HG03108 (cell line): ENCODE data around the gene DAGLB.
"Not testable (repeated sequence)": the region's sequence is repeated elsewhere in the genome, so short reads cannot be mapped to it uniquely, and the experiment has no call there.

ENCODE experiments used
- ATAC-seq: cut with Tn5 transposase; IDR thresholded peaks from one replicate; pipeline ENCODE4 v1.9.1; 2021; ENCODE audit warnings: moderate library complexity; ENCODE audit not compliant: unreplicated experiment

The DAGLB gene

DNA sequence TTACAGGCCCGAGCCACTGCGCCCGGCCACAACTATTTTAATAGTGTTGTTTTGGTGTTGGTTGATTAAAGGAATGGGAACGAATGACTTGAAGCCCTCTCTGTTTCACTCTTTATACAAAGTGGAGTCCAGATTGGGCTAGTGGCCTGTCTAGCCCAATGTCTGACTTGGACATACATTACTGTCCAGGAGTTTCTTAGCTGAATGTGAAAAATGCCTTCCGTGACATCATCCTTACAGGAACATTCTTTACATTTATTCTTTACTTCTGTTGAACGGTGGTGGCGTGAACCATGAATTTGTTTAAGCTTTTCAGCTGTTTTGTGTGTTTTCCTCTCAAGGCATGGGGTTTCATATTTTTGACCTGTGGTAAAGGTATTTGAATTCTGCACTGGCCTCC, 67.9 kb downstream of the DAGLB start:
- ATAC-seq: no peak

DNA sequence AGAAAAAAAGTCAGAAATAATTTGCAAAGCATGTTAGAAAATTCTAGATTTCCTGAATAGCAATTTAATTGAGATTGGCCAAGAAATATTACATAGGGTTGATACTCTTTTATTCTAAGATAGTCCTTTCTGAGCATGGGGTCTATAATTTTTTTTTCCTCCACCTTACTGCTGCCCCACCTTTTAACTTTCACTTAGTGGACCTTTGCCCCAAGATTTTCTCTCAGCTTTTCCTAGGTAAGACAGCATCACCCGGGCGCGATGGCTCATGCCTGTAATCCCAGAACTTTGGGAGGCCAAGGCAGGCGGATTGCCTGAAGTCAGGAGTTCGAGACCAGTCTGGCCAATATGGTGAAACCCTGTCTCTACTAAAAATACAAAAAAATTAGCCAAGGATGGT, 69.2 kb downstream of the DAGLB start:
- not testable (repeated sequence) for ATAC-seq

DNA sequence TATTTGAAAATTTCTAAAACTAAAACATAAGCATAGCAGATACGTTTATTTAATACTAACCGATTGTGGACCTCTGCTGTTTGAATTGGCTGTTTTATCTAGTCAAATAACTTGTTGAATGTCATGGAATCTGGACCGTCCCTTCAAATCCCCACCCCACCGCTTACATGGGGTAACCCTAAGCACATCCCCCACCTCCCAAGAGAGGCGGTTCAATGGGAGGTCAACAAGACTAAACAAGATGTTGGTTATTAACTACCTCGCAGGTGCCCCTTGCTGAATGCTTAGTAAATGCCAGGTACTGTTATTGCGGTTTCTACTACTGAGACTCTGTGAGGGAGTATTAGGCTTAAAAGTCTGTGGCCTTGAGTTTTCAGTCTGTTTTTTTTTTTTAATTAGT, 70.9 kb downstream of the DAGLB start:
- ATAC-seq: no peak

DNA sequence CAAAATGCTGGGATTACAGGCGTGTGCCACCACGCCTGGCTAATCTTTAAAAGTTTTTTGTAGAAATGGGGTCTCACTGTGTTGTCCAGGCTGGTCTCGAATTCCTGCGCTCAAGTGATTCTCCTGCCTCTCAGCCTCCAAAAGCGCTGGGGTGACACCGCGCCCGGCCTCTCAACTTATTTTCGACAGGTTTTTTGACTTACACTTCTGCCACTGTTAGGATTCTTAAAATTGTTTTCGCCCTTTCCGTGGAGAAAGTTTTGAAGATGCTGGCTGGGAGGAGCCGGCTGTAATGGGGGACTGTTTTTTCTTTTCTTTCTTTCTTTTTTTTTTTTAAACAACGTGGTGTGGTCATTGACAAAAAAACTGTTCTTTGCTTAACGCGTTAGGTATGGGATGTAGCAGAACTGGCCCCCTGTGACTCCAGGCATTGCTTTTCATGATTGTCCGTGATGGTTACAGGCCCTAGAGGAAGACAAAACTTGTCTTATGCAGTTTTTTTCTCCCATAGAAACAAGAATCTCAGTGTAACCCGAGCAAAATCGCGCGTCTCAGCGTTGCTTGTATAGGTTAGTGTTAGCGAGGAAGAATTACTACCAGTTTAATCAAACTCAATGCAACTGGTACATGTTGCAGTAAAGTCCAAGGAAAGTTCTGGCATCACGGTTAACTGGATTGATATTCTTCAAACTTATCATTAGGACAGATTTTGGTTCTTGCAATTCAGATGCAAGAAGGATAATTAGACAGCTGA, 72.2 kb downstream of the DAGLB start:
- no peak for ATAC-seq

DNA sequence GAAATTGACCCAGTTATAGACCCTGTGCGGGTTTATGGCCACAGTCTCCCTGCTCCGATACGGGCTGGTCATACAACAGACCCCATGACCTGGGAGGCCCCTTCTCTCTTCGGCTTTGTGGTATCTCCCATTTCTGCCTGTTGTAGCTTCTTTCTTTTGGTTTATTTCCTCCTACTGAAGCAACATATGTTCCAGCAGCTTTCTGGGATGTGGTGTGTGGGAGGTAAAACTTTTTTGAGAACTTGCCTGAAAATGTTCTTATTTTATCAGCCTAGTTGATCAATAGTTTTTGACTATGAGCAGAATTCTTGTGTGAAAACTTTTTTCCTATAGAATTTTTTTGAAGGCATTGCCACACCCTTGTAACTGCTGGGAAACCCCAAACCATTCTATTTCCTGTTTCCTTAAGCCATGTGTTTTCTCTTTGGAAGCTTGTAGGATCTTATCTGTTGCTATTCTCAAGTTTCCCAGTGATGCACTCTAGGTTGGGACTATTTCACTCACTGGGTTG, 80.0 kb downstream of the DAGLB start:
- no peak for ATAC-seq

DNA sequence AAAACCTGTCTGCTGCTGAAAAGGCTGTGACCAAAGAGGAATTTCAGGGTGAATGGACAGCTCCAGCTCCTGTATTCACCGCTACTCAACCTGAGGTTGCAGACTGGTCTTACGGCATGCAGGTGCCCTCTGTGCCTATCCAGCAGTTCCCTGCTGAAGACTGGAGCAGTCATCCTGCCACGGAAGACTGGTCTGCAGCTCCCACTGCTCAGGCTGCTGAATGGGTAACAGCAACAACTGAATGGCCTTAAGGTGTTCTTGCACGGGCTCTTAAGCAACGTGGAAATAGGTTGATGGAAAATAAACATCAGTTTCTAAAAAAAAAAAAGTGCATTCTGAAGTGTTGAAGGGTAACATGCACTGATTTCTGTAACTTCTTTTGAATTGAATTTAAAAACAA, 82.3 kb downstream of the DAGLB start:
- ATAC-seq: no peak

DNA sequence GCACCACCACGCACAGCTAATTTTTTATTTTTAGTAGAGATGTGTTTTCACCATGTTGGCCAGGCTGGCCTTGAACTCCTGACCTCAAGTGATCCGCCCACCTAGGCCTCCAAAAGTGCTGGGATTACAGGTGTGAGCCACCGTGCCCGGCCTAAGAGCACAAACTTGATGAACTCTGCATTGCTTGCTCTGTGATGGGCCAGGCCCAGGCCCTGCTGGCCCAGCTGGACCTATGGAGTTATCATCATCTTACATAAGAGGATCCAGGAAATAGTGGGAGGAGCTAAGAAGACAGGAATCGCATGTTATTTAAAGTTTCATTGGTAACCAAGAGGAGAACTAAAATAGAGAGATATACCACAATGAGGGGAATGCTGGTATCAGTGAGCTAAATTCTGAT, 86.9 kb downstream of the DAGLB start:
- no peak for ATAC-seq

DNA sequence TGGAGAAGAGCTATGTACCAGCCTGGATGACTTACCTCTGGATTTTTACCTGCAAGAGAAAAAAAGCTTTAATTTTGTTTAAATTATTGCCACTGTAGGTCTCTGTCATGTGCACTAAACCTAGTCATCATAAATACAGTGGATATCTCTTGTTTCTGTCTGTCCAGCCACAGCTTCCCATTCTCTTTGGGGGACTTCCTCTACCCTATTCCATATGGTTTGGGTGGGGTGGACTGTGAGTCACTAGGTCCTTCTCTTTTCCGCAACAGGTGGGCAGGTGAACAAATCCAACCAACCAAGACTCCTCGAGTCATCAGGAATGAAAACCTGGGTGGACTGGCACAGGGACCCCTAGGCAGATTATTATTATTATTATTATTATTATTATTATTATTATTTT, 88.0 kb downstream of the DAGLB start:
- ATAC-seq: no peak
